Endothelial cell of umbilical vein (primary cell): ENCODE measurements around the gene WFIKKN1. TPM values are rescaled to one million over a fixed set of nuclear protein-coding genes. Genes with fewer than 3 reads are reported as not detected.

Experiments used
- BruUV-seq: library from RNA; stranded (reverse); fragments of 400-500 nt; replicated peaks from 2 replicates; lab custom pipeline; 2021; lab: Mats Ljungman, UMichigan
- CTCF ChIA-PET: fragments of 300-600, 350-600 bp; sonication (Branson Sonifier 250); formaldehyde crosslinking; loops from one replicate; lab custom pipeline; 2021; ENCODE audit warnings: antibody characterized with exemption, inconsistent platforms; lab: Charles Lee
- POLR2A ChIA-PET: fragments of 300-600, 350-600 bp; sonication (Branson Sonifier 250); formaldehyde crosslinking; loops from one replicate; lab custom pipeline; 2021; ENCODE audit warnings: antibody characterized with exemption, inconsistent platforms; lab: Charles Lee
- DNase-seq: peaks from one replicate; pipeline ENCODE4 v3.0.0-alpha.2; 2011; ENCODE audit warnings: low read depth, low spot score
- FAIRE-seq: peaks from 2 replicates; lab custom pipeline; 2011; peaks lifted over from hg19 to GRCh38; lab: Jason Lieb, UNC
- H2AFZ ChIP-seq: 2 replicates; pipeline ENCODE4 v1.6.0; 2012; ENCODE audit warnings: low read depth, low read length, control low read depth, inconsistent platforms
- H3K27ac ChIP-seq: 2 replicates; pipeline ENCODE4 v1.5.1; 2011; ENCODE audit warnings: low read depth, mild to moderate bottlenecking, control low read depth, low read length, moderate library complexity; ENCODE audit not compliant: insufficient read depth
- H3K27me3 ChIP-seq, 2 experiments: 2 replicates each; pipeline versions ENCODE4 v1.6.0 to v1.6.1; 2011; ENCODE audit warnings: low read length in 2 of 2, mixed read lengths in 1 of 2; ENCODE audit not compliant: control insufficient read depth in 2 of 2, insufficient read depth in 2 of 2
- H3K36me3 ChIP-seq, 2 experiments: 2 replicates in 1 of 2; 3 replicates in 1 of 2; pipeline ENCODE4 v1.5.1; 2011; ENCODE audit warnings: low read length in 2 of 2, mild to moderate bottlenecking in 1 of 2, moderate library complexity in 1 of 2; ENCODE audit not compliant: control insufficient read depth in 2 of 2, insufficient read depth in 2 of 2; ENCODE audit errors: extremely low read depth in 1 of 2
- H3K4me1 ChIP-seq: 3 replicates; pipeline ENCODE4 v1.5.1; 2011; ENCODE audit warnings: mild to moderate bottlenecking, low read length; ENCODE audit not compliant: control insufficient read depth, insufficient read depth; ENCODE audit errors: extremely low read depth
- H3K4me2 ChIP-seq: 2 replicates; pipeline ENCODE4 v1.6.1; 2011; ENCODE audit warnings: low read length, control low read depth, mixed read lengths; ENCODE audit not compliant: insufficient read depth
- H3K4me3 ChIP-seq, 3 experiments: fragments of 200-600 bp in 1 of 3; sonication (generic), shearing (Covaris generic) in 1 of 3; replicated peaks in 1 of 3; 2 replicates each; pipeline ENCODE4 v1.5.1; 2011 to 2016; ENCODE audit warnings: control low read depth in 3 of 3, low read length in 3 of 3, mild to moderate bottlenecking in 2 of 3, inconsistent platforms in 1 of 3, low read depth in 1 of 3, moderate library complexity in 1 of 3; ENCODE audit not compliant: insufficient read depth in 1 of 3
- H3K79me2 ChIP-seq: 2 replicates; pipeline ENCODE4 v1.6.0; 2012; ENCODE audit warnings: low read length, inconsistent platforms; ENCODE audit not compliant: control insufficient read depth, insufficient read depth
- H3K9ac ChIP-seq: replicated peaks from 2 replicates; pipeline ENCODE3; 2011; ENCODE audit warnings: low read length, control low read depth; ENCODE audit not compliant: insufficient read depth; ENCODE audit errors: extremely low read depth
- H3K9me1 ChIP-seq: replicated peaks from 3 replicates; pipeline ENCODE4 v1.6.0; 2011; ENCODE audit warnings: mild to moderate bottlenecking, low read length; ENCODE audit not compliant: control insufficient read depth, insufficient read depth; ENCODE audit errors: extremely low read depth
- H3K9me3 ChIP-seq: replicated peaks from 2 replicates; pipeline ENCODE4 v1.5.1; 2012; ENCODE audit warnings: low read length, inconsistent platforms; ENCODE audit not compliant: control insufficient read depth, insufficient read depth
- H4K20me1 ChIP-seq: replicated peaks from 2 replicates; pipeline ENCODE3; 2011; ENCODE audit warnings: mild to moderate bottlenecking, low read length; ENCODE audit not compliant: control insufficient read depth, insufficient read depth; ENCODE audit errors: extremely low read depth
- CTCF ChIP-seq, 2 donors: IDR thresholded peaks; 1 replicate in 1 of 2; 2 replicates in 1 of 2; pipeline ENCODE4 v1.5.1; 2011; ENCODE audit warnings: low read length in 2 of 2, mild to moderate bottlenecking in 2 of 2, moderate library complexity in 2 of 2, control low read depth in 1 of 2, inconsistent platforms in 1 of 2, low read depth in 1 of 2; ENCODE audit not compliant: insufficient read depth in 1 of 2; ENCODE audit errors: extremely low read depth in 1 of 2
- EZH2 ChIP-seq: IDR thresholded peaks from 2 replicates; pipeline ENCODE4 v1.6.1; 2012; ENCODE audit warnings: borderline replicate concordance, low read depth, mild to moderate bottlenecking, moderate library complexity, low read length, inconsistent platforms; ENCODE audit not compliant: severe bottlenecking
- FOS ChIP-seq: IDR thresholded peaks from 2 replicates; pipeline ENCODE4 v1.6.1; 2011; ENCODE audit warnings: mild to moderate bottlenecking, low read length, moderate library complexity, borderline replicate concordance; ENCODE audit not compliant: insufficient read depth
- GATA2 ChIP-seq: IDR thresholded peaks from 2 replicates; pipeline ENCODE4 v1.7.0; 2011; ENCODE audit warnings: low read depth, mild to moderate bottlenecking, moderate library complexity, mixed read lengths, low read length; ENCODE audit not compliant: insufficient read length, insufficient read depth
- JUN ChIP-seq: IDR thresholded peaks from 2 replicates; pipeline ENCODE4 v1.6.1; 2011; ENCODE audit warnings: borderline replicate concordance, low read depth; ENCODE audit not compliant: insufficient read length, insufficient read depth
- MAX ChIP-seq: IDR thresholded peaks from 2 replicates; pipeline ENCODE4 v1.6.1; 2011; ENCODE audit not compliant: insufficient read depth, insufficient read length
- MYC ChIP-seq: IDR thresholded peaks from one replicate; pipeline ENCODE4 v1.6.1; 2011; ENCODE audit warnings: mild to moderate bottlenecking, low read depth, low read length
- POLR2A ChIP-seq: IDR thresholded peaks from 2 replicates; pipeline ENCODE4 v1.6.1; 2012; ENCODE audit warnings: low read depth, mild to moderate bottlenecking, control low read depth, low read length
- POLR2AphosphoS5 ChIP-seq: IDR thresholded peaks from 2 replicates; pipeline ENCODE4 v1.6.1; 2012; ENCODE audit warnings: low read depth, mild to moderate bottlenecking, control low read depth, low read length, moderate library complexity; ENCODE audit not compliant: insufficient read depth
- dilution Hi-C: fragments of 300-500 bp; cut with MboI; formaldehyde crosslinking; loops from one replicate; pipeline ENCODE4 v1.15.0; 2019; ENCODE audit warnings: low sequenced_read_pairs; ENCODE audit not compliant: extremely low pct_ligation_motif_present
- intact Hi-C: fragments of 100-400 bp; cut with micrococcal nuclease; formaldehyde crosslinking; loops from one replicate; pipeline ENCODE4 v1.10.0; 2022
- polyA plus RNA-seq, 4 experiments: library from polyadenylated mRNA; depleted of rRNA in 3 of 4; stranded (reverse) in 3 of 4; unstranded in 1 of 4; fragments of >200 nt; gene quantifications; 2 replicates each; pipeline versions ENCODE4 v1.2.1 to v1.2.3, GENCODE V29; 2011 to 2012; ENCODE audit warnings: missing spikeins in 1 of 4
- total RNA-seq: library from RNA; stranded (reverse); gene quantifications from 2 replicates; pipeline ENCODE4 v1.2.3, GENCODE V29; 2021

WFIKKN1 gene
- total and polyA plus RNA-seq, 2 donors (not counting 3 experiments of a cell fraction or from before 2014, with no cell fraction given): 0.06 to 0.40 TPM

GRCh38 chr16:627454-628239 lies 3.1 kb upstream of the WFIKKN1 start:
- Histone ChIP-seq H3K4me3 (no peak overlapping the region), H3K9me1 (no peaks in the 10 kb centered on the region), H3K4me2 (no peak overlapping the region), H3K27ac (no peak overlapping the region), H3K27me3 (no peaks in the 10 kb centered on the region), H3K79me2 (no peaks in the 10 kb centered on the region), H3K9ac (no peak overlapping the region), H2AFZ (no peak overlapping the region), H3K9me3 (no peaks in the 10 kb centered on the region), H3K36me3 (peaks cover 0 to 5% of the 10 kb centered on the region in 2 experiments), H3K4me1 (peaks cover 3% of the 10 kb centered on the region), H4K20me1 (no peaks in the 10 kb centered on the region)
- dilution Hi-C loops: no loop called here
- no TSS peak for BruUV-seq
- intact Hi-C loops: loop anchor here (2.0 kb wide), 1 partner anchor 39 kb away; no protein-coding TSS in a partner anchor
- CTCF ChIA-PET: interaction anchor here (0.6 to 1.3 kb wide), 3 partner anchors 9 to 37 kb away, joined by 3 to 7 read pairs (median 3); partner anchors contain the start of gene METTL26
- DNase-seq: no peak
- POLR2A ChIA-PET: interaction anchor here (1.2 kb wide), 1 partner anchor 9 kb away, joined by 4 read pairs; the partner anchor contains the start of gene METTL26
- FAIRE-seq: no peak
- TF ChIP-seq EZH2 (no peak), JUN (no peak), CTCF (IDR thresholded peaks at IDR 0.05; ENCODE audit: extremely low read depth in 1 of 2, insufficient read depth in 1 of 2, low read depth in 1 of 2, low read length in 2 of 2) (no peak), POLR2AphosphoS5 (no peak), POLR2A (no peak), MAX (no peak), FOS (no peak), MYC (no peak), GATA2 (no peak)
